Measurements from ENCODE around the gene PGLYRP1.

Gene PGLYRP1

DNA sequence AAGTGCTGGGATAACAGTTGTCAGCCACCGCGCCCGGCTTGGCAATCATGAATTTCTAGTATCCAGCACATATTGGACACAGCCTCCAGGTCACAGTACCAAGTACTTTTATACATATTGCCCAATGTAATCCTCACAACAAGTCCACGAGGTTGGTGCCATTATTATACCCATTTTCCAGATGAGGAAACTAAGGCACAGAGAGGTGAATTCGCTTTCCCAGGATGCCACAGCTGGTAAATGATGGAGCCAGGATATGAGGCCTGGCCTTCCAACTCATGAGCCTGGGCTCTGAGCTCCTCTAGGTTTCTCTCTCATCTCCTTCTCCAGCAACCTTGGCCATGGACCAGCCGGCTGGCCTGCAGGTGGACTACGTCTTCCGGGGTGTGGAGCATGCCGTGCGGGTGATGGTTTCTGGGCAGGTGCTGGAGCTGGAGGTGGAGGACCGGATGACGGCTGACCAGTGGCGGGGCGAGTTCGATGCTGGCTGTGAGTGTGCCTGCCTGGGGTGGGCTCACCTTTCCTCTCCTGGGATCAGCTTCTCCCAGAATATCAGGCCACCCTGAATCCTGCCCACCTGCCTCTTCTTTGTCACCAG lies 20.1 kb downstream of the PGLYRP1 start:
- no peak for DNase-seq

GRCh38 chr19:46000491-46001246 lies 22.2 kb downstream of the PGLYRP1 start:
- DNase-seq = peak in 40 of 51 donors; percentile 13 to 84 (median 58)

DNA sequence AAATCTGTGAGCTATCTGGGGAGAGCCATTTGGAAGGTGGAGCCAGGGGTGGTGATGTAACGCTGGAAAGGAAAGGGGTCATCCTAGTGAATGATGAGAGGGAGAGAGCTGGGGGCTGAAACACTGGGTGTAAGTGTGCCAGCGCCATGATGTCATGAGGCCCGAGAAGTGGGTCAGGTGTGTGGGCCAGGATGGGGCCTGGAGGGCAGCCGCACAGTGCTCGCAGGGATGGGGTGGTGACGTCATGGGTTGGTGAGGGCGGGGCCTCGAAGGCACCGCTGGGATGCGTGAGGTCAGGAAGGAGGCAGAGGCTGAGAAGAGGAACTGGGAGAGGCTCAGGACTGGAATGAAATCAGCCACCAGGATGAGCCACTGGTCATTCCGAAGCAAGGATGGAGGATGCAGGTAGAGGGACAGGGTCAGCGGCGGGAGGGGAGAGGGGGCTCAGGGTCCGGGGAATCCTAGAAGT lies 23.2 kb downstream of the PGLYRP1 start:
- DNase-seq = peak in 33 of 51 donors; percentile 7 to 72 (median 40)

DNA sequence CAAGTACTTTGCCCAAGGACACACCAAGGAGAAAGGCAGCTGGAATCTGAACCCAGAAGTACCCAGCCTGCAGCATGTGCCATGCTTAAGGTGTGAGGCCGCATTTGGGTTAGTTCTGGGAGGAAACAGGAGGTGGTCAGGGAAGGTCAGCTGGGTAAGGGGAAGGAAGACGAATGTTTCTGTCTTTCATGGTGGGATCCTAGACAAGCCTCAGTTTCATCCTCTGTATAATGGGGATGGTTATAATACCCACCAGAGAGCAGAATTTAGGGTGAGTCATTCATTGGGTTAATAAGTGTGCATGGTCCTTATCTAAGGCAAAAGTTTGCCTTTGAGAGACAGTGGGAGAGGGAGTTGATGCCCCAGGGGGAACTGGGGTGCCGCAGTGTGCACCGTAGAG lies 24.0 kb downstream of the PGLYRP1 start:
- no peak for DNase-seq

DNA sequence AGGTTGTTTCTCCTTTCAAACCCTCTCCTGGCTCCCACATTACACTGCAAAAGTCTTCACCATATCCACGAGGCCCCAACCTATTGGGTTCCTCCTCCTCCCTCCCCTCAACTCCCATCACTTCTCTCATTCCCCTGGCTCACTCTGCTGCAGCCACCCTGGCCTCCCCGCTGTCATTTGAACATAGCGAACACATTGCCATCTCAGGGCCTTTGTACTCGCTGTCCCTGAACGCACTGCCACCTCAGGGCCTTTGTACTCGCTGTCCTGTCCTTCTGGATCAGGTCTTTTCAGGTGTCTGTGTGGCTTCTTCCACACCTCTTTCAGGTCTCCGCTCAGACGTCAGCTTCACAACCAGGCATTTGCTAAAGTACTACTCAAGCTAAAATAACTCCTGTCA lies 25.9 kb downstream of the PGLYRP1 start:
- no peak for DNase-seq

GRCh38 chr19:45995715-45996385 lies 27.0 kb downstream of the PGLYRP1 start:
- no peak for DNase-seq

GRCh38 chr19:45994998-45995714 lies 27.7 kb downstream of the PGLYRP1 start, which contains the start of gene CCDC61:
Gene CCDC61 (plus strand): TSS chr19:45995467. CDS start chr19:46003019, 7,552 bp downstream.
- DNase-seq = peak; percentile 61 to 99 (median 96)

GRCh38 chr19:45994456-45994997 lies 28.3 kb downstream of the PGLYRP1 start:
- DNase-seq = no peak

DNA sequence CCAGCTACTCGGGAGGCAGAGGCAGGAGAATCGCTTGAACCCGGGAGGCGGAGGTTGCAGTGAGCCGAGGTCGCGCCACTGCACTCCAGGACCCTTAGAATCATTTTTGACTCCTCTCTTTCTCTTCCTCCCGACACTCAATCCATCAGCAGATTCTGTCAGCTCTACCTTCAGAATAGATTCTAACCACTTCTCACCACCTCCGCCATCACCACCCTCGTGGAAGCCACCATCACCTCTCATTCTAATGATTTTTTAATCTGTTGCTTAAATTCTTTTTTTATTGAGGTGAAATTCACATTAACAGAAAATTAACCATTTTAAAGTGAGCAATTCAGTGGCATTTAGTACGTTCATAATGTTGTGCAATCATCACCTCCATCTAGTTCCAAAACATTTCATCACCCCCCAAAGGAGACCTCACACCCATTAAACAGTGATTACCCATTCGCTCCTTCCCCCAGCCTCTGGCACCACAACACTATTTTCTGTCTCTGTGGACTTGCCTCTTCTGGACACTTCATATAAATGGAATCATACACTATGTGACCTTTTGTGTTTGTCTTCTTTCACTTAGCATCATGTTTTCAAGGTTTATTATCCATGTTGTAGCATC lies 32.6 kb downstream of the PGLYRP1 start:
- DNase-seq = no peak

GRCh38 chr19:45985321-45985720 lies 37.5 kb downstream of the PGLYRP1 start:
- DNase-seq = no peak

- peak in 16 of 51 donors; percentile 3 to 40 (median 20) for DNase-seq
Measured at GRCh38 chr19:45981350-45981749, 41.5 kb downstream of the PGLYRP1 start.

GRCh38 chr19:45978156-45978555 lies 44.7 kb downstream of the PGLYRP1 start:
- no peak for DNase-seq

DNA sequence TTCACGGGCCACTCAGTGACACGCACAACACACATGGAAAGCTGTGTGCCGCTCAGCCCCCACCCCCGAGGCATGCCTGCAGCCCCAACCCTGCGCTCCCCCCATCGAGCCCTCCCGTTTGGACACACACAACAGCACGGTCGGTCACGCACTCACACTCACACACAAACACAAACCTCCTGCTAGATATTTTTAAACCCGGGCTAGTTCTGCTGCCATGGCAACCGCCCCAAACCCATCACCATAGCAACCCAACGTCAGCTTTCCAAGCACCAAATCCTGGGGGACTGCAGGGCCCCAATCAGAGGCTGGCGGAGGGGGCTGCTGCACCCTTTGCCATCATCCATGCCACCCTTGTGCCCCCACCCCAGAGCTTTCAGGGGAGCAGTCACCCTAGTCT lies 46.7 kb downstream of the PGLYRP1 start:
- peak in 30 of 51 donors; percentile 16 to 75 (median 40) for DNase-seq

- DNase-seq = peak in 2 of 51 donors; percentile 5 to 22
Measured at GRCh38 chr19:45975306-45976070, 47.4 kb downstream of the PGLYRP1 start.

DNA sequence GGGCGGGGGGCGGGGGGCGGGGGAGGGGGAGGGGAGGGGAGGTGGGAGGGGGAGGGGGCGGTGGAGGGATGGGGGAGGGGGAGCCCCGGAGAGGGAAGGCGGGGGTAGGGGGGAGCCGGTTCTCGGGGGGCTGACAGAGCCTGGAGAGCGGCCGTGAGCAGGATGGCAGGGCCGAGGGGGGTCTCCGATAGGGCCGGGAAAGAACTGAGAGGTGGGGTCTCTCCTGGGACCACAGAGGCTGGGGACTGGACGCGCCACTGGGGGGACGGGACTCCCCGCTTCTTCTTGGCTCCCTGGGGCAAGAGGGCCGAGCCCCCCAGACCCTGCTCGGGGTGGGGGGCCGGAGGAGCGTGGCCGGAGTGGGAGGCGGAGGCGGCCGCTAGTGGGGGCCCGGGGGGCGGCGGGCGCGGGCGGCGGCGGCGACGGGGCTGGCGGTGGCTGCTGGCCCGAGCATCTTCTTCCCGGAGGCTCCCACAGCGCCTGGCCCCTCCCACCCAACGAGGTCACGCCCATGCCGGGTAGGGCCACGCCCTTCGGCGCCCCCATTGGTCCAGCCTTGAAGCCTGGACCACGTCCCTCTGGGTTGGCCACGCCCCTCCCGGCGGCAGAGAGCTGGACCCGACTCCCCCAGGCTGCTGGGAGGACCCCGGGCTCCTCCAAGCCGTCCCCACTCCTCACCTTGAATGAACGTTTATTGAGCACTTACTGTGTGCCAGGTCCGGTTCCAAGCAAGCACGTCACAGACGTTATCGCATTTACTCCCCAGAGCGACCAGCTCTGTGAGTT lies 49.1 kb downstream of the PGLYRP1 start, which contains the start of gene NOVA2:
Gene NOVA2, minus strand, starts transcription at position 313 of the 786 bp plus-strand sequence. CDS start 514 bp downstream, outside the sequence.
- peak in 49 of 51 donors; percentile 18 to 94 (median 80) for DNase-seq

- peak in 1 of 51 donors; percentile 17 for DNase-seq
Measured at GRCh38 chr19:45972947-45973540, 49.8 kb downstream of the PGLYRP1 start.

DNA sequence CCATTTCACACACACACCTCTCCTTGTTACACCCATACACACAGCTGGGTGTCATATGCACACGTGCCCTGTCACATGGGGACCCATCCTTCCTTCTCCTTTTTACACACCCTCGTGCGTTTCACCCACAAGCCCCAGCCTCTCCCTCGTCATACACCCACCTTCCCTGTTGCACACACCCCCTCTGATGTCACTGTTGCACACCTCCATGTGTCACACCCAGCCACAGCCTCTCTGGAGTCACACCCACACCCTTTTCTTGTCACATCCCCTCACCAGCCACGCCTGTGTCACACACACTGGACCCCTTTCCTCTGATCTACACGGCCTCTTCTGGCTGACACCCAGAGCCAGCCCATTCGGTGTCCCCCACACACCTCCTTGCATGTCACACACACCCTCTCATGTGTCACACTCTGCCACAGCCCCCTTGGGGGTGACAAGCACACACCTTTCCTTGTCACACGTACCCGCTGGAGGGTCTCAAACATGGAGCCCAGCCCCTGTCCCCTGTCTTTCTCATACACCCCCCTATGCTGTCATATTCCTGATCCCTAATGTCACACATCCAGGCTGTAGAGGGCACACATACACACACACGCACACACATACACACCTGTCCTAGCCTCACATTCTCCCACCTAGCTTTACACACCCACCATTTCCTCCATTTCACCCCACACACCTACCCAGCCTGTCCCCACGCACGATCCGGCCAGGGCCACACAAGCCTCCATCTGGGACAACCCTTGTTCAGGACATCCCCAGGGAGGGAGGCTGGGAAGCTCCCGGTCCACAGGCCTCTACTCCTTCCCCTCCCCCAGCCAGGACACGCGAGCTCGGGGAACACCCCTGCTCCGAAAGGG lies 50.5 kb downstream of the PGLYRP1 start:
- DNase-seq = peak in 13 of 51 donors; percentile 13 to 60 (median 26)

All from hypothalamus (tissue), 51 donors.